Activated naive CD4-positive, alpha-beta T cell treated with anti-CD3 and anti-CD28 coated beads, Interleukin-2, amount 50 U/mL, for 16 hours (primary cell): Measurements from ENCODE around the gene KCNIP1.

ENCODE experiments used
- DNase-seq: peaks from one replicate; pipeline ENCODE4 v3.0.0-alpha.2; 2020

The KCNIP1 gene

GRCh38 chr5:170509348-170509660, 5.5 kb downstream of the KCNIP1 start:
- no peak for DNase-seq

- no peak for DNase-seq
These were observed 6.3 kb downstream of the KCNIP1 start for GRCh38 chr5:170510126-170510525.

DNA sequence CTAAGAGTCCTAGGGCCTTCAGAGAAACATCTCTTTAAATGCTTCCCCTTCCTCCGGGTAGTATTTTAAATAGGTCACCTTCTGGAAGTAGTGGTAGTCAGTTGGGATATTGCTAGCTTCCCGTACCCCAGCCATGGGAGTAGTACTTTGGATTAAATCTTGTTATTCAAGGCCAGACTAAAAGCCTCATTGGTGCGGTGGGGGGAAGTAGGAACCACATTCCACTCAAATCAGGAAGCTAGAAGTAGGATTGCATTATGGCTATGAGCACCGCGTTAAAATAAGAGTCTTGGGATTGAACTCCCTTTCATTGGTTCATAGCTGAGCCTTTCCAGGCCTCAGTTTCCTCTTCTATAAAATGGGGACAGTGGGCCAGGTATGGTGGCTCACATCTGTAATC, 6.7 kb downstream of the KCNIP1 start:
- no peak for DNase-seq

GRCh38 chr5:170511551-170512258, 7.9 kb downstream of the KCNIP1 start:
- DNase-seq = no peak

- no peak for DNase-seq
These were observed 10.2 kb downstream of the KCNIP1 start for GRCh38 chr5:170513856-170514525.

GRCh38 chr5:170517411-170517810, 13.6 kb downstream of the KCNIP1 start:
- DNase-seq = no peak

GRCh38 chr5:170518277-170518676, 14.5 kb downstream of the KCNIP1 start:
- no peak for DNase-seq

DNA sequence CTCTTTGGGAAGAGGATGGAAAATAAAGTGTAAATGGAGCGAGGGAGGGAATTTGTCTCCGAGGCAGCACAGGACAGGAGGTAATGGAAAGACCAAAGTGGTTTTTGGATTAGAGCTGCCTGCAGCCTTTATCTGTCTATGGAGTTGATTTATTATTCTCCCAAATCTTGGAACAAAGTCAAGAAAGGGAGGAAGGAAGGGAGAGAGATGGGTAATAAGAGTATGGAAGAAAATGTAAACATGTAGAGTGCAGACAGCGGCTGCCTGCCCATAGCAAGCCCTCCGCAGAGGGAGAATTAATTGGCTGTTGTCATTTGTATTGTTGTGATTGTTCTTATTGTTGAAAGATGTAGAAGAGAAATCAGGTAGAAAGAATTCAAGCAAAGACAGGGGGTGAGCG, 15.7 kb downstream of the KCNIP1 start:
- no peak for DNase-seq

DNA sequence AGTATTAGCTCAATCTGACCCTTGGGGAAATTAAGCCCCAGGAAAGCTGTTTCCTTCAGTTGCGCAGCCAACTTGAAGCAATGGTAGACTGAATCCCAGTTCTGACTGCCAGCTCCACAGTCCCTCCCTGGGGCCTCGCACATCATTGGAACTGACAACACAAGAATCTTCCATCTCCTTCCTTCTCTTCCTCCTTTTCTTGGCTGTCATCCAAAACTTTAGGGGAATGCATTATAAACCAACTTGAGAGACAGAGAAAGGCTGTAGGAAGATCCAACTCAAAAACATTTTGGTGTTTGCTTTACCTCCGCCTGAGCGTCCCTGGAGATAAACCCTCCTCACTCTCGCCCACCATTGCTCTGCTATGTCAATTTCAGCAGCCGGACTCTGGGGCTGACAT, 16.6 kb downstream of the KCNIP1 start:
- DNase-seq = no peak

DNA sequence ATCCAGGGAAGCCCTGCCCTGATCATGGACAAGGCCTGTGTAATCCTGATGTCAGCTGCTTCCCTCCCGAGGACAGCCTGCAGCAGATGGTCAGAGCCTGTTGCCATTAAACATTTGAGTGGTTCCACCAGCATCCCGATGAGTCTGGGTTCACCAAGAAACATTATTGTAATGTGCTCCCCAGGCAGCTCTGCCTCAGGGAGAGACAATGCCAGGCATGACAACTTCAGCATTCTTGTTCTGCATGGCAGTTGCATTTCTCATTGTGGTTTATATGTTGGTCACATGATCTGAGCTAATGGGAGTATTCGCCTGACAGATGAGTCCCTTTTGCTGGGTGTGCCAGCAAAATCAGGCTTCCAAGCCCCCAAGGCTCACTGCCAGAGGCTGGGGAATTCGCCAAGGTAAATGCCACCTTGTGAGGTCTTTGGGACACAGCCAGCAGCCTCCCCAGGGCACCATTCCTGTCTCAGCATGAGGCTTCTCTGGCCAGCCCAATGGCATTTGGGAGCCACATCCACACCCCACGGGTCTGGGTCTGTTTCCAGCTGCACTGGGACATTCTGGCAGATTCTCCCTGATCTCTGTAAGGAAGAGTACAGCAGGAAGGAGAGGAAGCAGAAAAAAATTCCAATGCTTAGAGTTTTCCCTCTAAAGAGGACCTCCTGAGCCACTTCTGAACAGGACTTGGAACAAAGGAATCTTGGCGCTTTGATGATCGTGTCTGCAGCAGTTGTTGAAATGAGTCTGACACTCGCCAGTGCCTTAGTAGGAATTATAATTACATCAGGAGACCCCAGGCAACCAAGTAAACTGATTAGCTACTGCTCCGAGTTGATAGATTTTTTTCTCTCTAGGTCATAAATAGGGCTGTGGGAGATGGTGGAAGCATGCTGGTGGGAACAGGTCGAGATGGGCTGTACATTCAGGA, 18.7 kb downstream of the KCNIP1 start:
- no peak for DNase-seq

- DNase-seq = no peak
These were observed 19.3 kb downstream of the KCNIP1 start for GRCh38 chr5:170523142-170523551.

DNA sequence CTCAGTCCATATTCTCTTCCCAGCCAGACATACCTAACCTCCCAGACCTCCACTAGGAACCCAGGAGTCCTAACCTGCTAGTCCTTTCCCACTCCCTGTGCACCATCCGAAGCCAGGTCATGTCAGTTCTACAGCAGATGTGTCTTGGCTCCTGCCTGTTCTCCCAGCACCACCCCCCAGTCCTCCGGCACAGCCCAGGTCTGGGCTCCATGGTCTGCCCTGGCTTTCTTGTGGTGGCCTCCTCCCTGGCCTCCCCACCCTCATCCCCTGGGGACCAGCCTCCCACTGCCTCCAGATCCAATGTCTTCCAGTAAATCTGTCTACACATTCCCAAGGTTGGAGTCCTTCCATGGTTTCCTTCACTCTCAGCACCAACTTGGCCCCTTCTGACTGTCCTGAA, 20.0 kb downstream of the KCNIP1 start:
- no peak for DNase-seq

DNA sequence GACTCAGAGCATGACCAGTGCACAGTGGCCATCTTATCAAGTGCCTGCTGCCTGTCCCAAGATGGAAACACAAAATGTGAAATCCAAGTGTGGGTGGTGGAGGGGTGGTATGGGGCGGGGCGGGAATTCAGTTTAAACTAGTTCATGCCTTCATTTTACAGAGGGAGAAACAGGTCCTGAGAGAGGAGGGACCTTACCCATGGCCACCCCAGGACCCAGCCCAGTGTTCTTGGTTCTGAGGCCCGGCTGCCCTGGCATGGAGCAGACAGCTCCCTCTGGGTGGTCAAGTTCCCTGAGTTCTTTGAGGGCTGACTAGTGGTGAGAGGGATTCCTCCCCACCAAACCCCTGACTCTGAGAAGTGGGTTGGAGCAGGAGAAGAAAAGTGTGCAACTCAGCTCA, 20.8 kb downstream of the KCNIP1 start:
- no peak for DNase-seq

- no peak for DNase-seq
These were observed 21.8 kb downstream of the KCNIP1 start for GRCh38 chr5:170525470-170526211.

DNA sequence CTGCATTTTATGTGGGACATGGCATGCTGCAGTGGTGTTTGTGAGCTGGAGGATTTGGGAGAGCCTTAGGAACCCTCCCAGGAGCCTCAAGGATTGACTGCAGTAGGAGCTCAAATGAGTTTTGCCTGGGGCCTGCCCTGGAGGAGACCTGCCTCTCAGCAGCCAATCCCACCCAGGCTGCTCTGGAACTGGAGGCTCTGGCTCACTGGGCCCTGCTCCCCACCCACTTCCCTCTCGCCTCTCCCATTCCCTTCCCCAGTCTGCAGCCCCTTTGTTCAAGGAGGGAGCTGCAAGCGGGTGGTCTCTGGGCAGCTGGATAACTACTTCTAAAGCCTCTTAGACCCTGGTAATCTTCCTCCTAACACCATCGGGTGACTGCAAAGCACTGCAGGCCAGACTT, 24.2 kb downstream of the KCNIP1 start:
- DNase-seq = no peak

GRCh38 chr5:170528976-170529375, 25.2 kb downstream of the KCNIP1 start:
- no peak for DNase-seq

DNA sequence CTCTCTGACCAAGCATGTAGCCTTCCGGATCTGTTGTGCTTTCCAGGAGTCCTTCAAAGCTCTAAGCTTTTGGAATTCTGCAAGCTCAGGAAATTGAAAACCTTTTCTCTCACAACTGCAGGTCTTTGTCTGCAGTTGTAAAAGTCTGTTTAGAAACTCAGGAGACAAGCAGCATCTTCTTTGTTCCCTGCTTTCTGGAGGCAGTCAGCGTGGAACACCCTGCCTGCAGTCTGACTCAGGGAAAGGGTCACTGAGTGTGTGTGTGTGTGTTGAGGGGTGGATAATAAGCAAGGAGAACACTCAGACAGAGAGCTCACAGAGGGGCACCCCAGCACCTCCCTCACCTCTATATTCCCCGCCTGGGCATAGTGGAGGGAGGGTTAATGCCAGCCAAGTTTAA, 29.1 kb downstream of the KCNIP1 start:
- DNase-seq = no peak

GRCh38 chr5:170533383-170533782, 29.6 kb downstream of the KCNIP1 start:
- no peak for DNase-seq

- no peak for DNase-seq
These were observed 30.4 kb downstream of the KCNIP1 start for GRCh38 chr5:170534177-170534576.

- DNase-seq = no peak
These were observed 31.1 kb downstream of the KCNIP1 start for GRCh38 chr5:170534941-170535340.

DNA sequence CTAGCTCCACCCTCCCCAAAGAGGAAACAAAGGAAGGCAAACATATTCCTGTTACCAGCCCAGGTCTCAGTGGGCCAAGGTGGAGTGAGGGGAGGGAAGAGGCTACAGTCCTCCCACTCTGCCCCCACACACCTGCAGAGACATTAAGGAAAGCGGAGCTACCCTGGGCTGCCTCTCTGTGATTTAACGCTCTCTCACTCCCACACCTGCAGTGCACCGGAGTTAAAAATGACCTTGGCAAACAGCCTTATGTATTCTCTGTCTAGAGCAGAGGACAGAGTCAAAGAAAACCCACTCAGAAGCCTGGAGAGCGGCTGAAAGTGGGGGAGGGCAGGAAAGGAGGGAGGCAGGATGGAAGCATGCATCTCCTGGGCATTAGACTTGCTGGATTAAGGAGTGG, 32.7 kb downstream of the KCNIP1 start:
- no peak for DNase-seq

- no peak for DNase-seq
These were observed 33.8 kb downstream of the KCNIP1 start for GRCh38 chr5:170537451-170538095.

DNA sequence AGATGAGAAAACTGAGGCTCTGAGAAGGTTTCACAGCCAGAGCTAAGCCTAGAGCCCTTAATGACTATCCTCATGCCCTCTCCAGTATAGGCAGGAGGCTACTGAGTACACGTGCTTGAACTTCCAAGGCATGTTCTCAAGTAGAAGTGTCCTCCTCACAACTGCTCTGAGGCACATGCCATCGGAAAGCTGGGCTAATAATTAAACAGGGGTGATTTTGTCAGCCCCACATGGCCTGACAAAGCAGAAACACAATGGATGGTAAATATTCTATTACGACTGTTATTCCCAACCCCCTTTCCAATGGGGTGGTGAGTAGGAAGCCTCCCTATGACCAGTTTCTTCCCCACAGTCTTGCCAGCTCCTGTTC, 34.3 kb downstream of the KCNIP1 start:
- no peak for DNase-seq
